GM12891 (cell line): ENCODE data around the gene ATXN1. TPM values are rescaled to one million over a fixed set of nuclear protein-coding genes. Genes with fewer than 3 reads are reported as not detected.

Experiments
- DNase-seq: peaks from one replicate; pipeline ENCODE4 v3.0.0; 2011; ENCODE audit warnings: low spot score; ENCODE audit not compliant: insufficient read length
- FAIRE-seq: peaks from 2 replicates; lab custom pipeline; 2011; peaks lifted over from hg19 to GRCh38; lab: Jason Lieb, UNC
- PAX5 ChIP-seq: IDR thresholded peaks from 2 replicates; pipeline ENCODE4 v1.6.1; 2011; ENCODE audit warnings: low read length, moderate library complexity, mild to moderate bottlenecking; ENCODE audit not compliant: insufficient read depth, severe bottlenecking
- POLR2A ChIP-seq: IDR thresholded peaks from 2 replicates; pipeline ENCODE4 v1.6.1; 2011; ENCODE audit warnings: low read depth, low read length, control low read depth
- POLR2AphosphoS5 ChIP-seq: IDR thresholded peaks from 2 replicates; pipeline ENCODE4 v1.6.1; 2011; ENCODE audit warnings: low read depth, low read length, control low read depth
- POU2F2 ChIP-seq: IDR thresholded peaks from 2 replicates; pipeline ENCODE4 v1.6.1; 2011; ENCODE audit warnings: low read depth, mild to moderate bottlenecking, control low read depth, low read length, moderate library complexity
- SPI1 ChIP-seq: IDR thresholded peaks from 2 replicates; pipeline ENCODE4 v1.6.1; 2011; ENCODE audit warnings: low read depth, low read length, control low read depth
- TAF1 ChIP-seq: IDR thresholded peaks from 2 replicates; pipeline ENCODE4 v1.6.1; 2011; ENCODE audit warnings: low read depth, low read length, control low read depth
- polyA plus RNA-seq: library from polyadenylated mRNA; unstranded; fragments of >200 nt; gene quantifications from one replicate; pipeline ENCODE4 v1.2.1, GENCODE V29; 2012; ENCODE audit warnings: low read depth, missing spikeins, inconsistent platforms; ENCODE audit not compliant: missing spikeins

Gene ATXN1
- 14.3 TPM for polyA plus RNA-seq

- TF ChIP-seq POLR2AphosphoS5 = no peak; the same call in 1 of the 2 replicates
- TF ChIP-seq POLR2A = peak; percentile 63; the same call in 1 of the 2 replicates
- no peak for TF ChIP-seq PAX5
- TF ChIP-seq TAF1 = peak; percentile 53; the same call in 1 of the 2 replicates
- no peak for TF ChIP-seq POU2F2
- no peak for TF ChIP-seq SPI1
- DNase-seq (peak; percentile 30), FAIRE-seq (peak; percentile 35)
Measured at GRCh38 chr6:16760516-16761470, at the start of gene ATXN1. Gene ATXN1, minus strand, starts transcription at chr6:16761460.

DNA sequence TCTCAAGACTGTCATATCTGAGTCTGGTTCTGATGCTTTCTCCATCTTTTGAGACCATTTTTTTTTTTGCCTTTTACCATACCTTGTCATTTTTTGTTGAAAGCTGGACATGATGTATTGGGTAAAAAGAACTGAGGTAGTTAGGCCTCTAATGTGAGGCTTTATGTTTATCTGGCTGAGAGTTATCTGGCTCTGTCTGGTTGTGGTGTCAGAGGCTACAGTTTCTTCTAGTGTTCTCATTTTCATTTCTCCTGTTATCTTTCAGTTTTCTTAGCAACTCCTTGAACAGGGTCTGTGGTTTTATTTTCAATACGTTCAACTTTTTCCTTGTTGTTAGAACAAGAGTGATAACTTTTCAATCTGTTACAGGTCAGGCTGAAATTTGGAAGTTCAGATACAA lies 49.2 kb upstream of the ATXN1 start:
- no peak for FAIRE-seq
- TF ChIP-seq POLR2A (no peak), PAX5 (no peak), TAF1 (no peak), POLR2AphosphoS5 (no peak), POU2F2 (no peak), SPI1 (no peak)
- DNase-seq = no peak

- no peak for DNase-seq
- TF ChIP-seq PAX5 (no peak), POLR2A (no peak), POLR2AphosphoS5 (no peak), TAF1 (no peak)
- no peak for FAIRE-seq
Measured at GRCh38 chr6:16809753-16810358, 48.6 kb upstream of the ATXN1 start.

GRCh38 chr6:16807956-16808355 lies 46.7 kb upstream of the ATXN1 start:
- no peak for FAIRE-seq
- TF ChIP-seq PAX5 (no peak), TAF1 (no peak), POLR2AphosphoS5 (no peak), POLR2A (no peak), SPI1 (no peak), POU2F2 (no peak)

GRCh38 chr6:16806363-16806762 lies 45.1 kb upstream of the ATXN1 start:
- DNase-seq (no peak), FAIRE-seq (no peak)
- TF ChIP-seq POLR2AphosphoS5 = no peak
- TF ChIP-seq PAX5 = no peak
- no peak for TF ChIP-seq TAF1
- TF ChIP-seq SPI1 = no peak
- TF ChIP-seq POU2F2 = no peak
- TF ChIP-seq POLR2A = no peak

More at GRCh38 chr6:16807956-16808355, 46.7 kb upstream of the ATXN1 start:
- no peak for DNase-seq

DNA sequence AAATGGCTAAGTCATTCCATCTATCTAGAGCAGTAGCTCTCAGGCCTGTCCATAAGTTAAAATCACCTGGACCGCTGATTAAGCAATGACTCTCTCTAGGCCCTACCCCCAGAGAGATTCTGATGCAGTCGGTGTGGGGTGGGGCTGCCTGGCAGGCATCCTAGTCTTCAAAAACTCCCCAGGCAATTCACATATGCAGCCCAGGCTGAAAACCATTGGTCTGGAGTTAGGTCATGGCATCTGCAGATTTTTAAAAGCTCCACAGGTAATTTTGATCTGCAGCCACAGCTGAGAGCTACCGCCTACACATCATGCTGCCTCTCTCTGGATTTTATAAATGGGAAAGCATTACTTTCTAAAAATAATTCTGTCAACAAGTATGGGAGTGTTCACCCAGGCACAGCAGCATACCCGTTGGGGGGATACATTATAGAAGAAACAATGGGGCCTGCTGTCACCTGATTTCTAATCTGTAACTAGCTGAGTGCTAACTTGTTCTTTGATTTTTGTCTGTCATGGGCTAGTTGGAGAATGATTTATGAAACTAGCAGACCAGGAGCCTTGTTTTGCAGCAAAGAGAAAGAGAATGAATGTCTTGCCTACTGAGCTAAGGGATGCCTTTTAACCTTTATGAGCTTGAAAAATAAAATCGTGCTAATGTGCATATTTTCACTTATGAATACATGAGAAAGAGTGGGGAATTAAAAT lies 44.1 kb upstream of the ATXN1 start:
- DNase-seq (no peak), FAIRE-seq (no peak)
- TF ChIP-seq POLR2AphosphoS5 (no peak), TAF1 (no peak), POLR2A (no peak), PAX5 (no peak), POU2F2 (no peak), SPI1 (no peak)

GRCh38 chr6:16804546-16805242 lies 43.4 kb upstream of the ATXN1 start:
- DNase-seq (no peak), FAIRE-seq (no peak)
- TF ChIP-seq POLR2AphosphoS5 (no peak), POU2F2 (no peak), TAF1 (no peak), PAX5 (no peak), SPI1 (no peak), POLR2A (no peak)

DNA sequence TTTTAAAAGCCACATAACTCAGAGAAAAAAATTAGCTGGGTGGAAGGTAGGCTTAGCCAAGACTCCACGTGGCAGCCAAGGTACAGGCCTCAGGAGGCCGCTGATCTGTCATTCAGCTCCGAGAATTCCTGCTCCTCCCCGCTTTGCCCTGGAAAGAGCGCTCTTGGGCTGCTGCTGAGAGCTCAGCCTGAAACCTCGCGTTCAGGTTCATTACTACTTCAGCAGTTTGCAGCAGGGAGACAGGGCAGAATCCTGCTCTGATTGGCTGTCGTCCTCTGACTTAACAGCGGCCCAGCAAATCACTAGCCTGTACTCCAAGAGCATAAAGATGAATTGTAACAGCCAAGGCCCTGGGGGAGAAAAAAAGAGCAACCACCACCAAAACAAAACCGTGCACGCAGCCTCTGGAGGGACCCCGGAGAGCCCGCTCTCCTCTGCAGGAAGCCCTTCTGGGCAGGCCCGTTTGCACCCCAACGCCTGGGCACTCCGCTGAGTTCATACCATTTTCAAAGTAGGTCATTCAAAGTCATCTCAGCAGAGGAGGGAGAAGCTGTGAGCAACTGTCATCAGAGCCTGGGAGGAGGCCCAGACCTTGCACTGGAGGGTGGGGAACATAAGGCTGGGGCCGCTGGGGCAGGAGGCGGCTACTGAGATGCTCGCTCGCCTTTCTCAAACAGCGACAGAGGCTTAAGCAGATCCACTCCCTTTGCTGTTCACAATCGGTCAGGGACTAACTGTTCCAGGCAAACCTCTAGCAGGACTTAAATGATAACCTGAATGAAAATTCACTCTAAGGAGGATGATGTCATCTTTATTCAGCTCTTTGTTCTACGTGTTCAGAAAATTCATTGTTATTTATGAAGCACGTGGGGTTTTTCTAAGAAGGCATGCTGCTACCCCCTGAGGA lies 42.3 kb upstream of the ATXN1 start:
- FAIRE-seq = no peak
- TF ChIP-seq TAF1 = no peak
- TF ChIP-seq POLR2A = no peak
- TF ChIP-seq POLR2AphosphoS5 = no peak
- TF ChIP-seq SPI1 = no peak
- no peak for TF ChIP-seq POU2F2
- no peak for TF ChIP-seq PAX5
- DNase-seq = no peak
